ENCODE data around the gene BLMH. TPM values are rescaled to one million over a fixed set of nuclear protein-coding genes. Genes with fewer than 3 reads are reported as not detected.
A peak's percentile ranks its signal among the peaks of the same experiment; 100 is the strongest.

BLMH gene
- total RNA-seq, 2 donors from 2014 or later = 84.7 to 92.0 TPM

GRCh38 chr17:30238387-30239088 is 53.2 kb downstream of the BLMH start:
- Mint-ChIP-seq H3K36me3 (ENCODE audit: low read depth) (peaks cover 9% of the 10 kb centered on the region), H3K4me3 (peak overlapping the region; percentile 37), H3K27me3 (ENCODE audit: insufficient read depth) (peaks cover 68% of the 10 kb centered on the region), H3K4me1 (peaks cover 9% of the 10 kb centered on the region), H3K9me3 (peaks cover 17% of the 10 kb centered on the region), H3K27ac (no peak overlapping the region)
- TF ChIP-seq, protein P1, sequence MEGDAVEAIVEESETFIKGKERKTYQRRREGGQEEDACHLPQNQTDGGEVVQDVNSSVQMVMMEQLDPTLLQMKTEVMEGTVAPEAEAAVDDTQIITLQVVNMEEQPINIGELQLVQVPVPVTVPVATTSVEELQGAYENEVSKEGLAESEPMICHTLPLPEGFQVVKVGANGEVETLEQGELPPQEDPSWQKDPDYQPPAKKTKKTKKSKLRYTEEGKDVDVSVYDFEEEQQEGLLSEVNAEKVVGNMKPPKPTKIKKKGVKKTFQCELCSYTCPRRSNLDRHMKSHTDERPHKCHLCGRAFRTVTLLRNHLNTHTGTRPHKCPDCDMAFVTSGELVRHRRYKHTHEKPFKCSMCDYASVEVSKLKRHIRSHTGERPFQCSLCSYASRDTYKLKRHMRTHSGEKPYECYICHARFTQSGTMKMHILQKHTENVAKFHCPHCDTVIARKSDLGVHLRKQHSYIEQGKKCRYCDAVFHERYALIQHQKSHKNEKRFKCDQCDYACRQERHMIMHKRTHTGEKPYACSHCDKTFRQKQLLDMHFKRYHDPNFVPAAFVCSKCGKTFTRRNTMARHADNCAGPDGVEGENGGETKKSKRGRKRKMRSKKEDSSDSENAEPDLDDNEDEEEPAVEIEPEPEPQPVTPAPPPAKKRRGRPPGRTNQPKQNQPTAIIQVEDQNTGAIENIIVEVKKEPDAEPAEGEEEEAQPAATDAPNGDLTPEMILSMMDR (conservative IDR thresholded peaks at IDR 0.05) = no peak
- no peaks in the 10 kb centered on the region for H3K4me1 ChIP-seq (ENCODE audit: control insufficient read depth, insufficient read depth, low read length)
- no peak overlapping the region for H3K27ac ChIP-seq (ENCODE audit: low read depth, low read length)
- WGBS, 2 experiments (ENCODE audit: insufficient coverage in 1 of 2, insufficient read length in 1 of 2) = 27 to 30% methylated on average over 10 to 27 of the region's 27 CpGs
- H3K27me3 ChIP-seq (ENCODE audit: control insufficient read depth, insufficient read depth, low read length, poor library complexity, severe bottlenecking) = peaks cover 62% of the 10 kb centered on the region
- no peak overlapping the region for H3K4me3 ChIP-seq (ENCODE audit: low read length)
- peak; percentile 87 for DNase-seq
- H3K9ac ChIP-seq (ENCODE audit: extremely low read depth, low read length, poor library complexity, severe bottlenecking) = no peak overlapping the region
- H3K9me3 ChIP-seq (ENCODE audit: control insufficient read depth, low read length) = peaks cover 8% of the 10 kb centered on the region
- no peaks in the 10 kb centered on the region for H3K36me3 ChIP-seq (ENCODE audit: control insufficient read depth, insufficient read depth, low read length)

GRCh38 chr17:30238003-30238344 is 53.8 kb downstream of the BLMH start:
- H3K27me3 ChIP-seq (ENCODE audit: control insufficient read depth, insufficient read depth, low read length, poor library complexity, severe bottlenecking) = peaks cover 68% of the 10 kb centered on the region
- H3K4me1 ChIP-seq (ENCODE audit: control insufficient read depth, insufficient read depth, low read length) = no peaks in the 10 kb centered on the region
- Mint-ChIP-seq H3K9me3 (peaks cover 17% of the 10 kb centered on the region), H3K4me3 (peak overlapping the region; percentile 37), H3K27ac (no peak overlapping the region), H3K27me3 (ENCODE audit: insufficient read depth) (peaks cover 74% of the 10 kb centered on the region), H3K36me3 (ENCODE audit: low read depth) (peaks cover 9% of the 10 kb centered on the region), H3K4me1 (peaks cover 11% of the 10 kb centered on the region)
- no peak overlapping the region for H3K4me3 ChIP-seq (ENCODE audit: low read length)
- H3K9ac ChIP-seq (ENCODE audit: extremely low read depth, low read length, poor library complexity, severe bottlenecking) = no peak overlapping the region
- TF ChIP-seq, protein P1 (conservative IDR thresholded peaks at IDR 0.05) = no peak
- H3K9me3 ChIP-seq (ENCODE audit: control insufficient read depth, low read length) = peaks cover 8% of the 10 kb centered on the region
- H3K36me3 ChIP-seq (ENCODE audit: control insufficient read depth, insufficient read depth, low read length) = no peaks in the 10 kb centered on the region
- 28 to 57% methylated on average over 2 to 7 of the region's 7 CpGs for WGBS, 2 experiments (ENCODE audit: insufficient coverage in 1 of 2, insufficient read length in 1 of 2)
- no peak for DNase-seq
- H3K27ac ChIP-seq (ENCODE audit: low read depth, low read length) = no peak overlapping the region

- Mint-ChIP-seq H3K27me3 (ENCODE audit: insufficient read depth) (peaks cover 78% of the 10 kb centered on the region), H3K9me3 (peaks cover 17% of the 10 kb centered on the region), H3K27ac (no peak overlapping the region), H3K36me3 (ENCODE audit: low read depth) (peaks cover 9% of the 10 kb centered on the region), H3K4me3 (no peak overlapping the region), H3K4me1 (peaks cover 16% of the 10 kb centered on the region)
- H3K4me3 ChIP-seq (ENCODE audit: low read length) = no peak overlapping the region
- H3K4me1 ChIP-seq (ENCODE audit: control insufficient read depth, insufficient read depth, low read length) = no peaks in the 10 kb centered on the region
- H3K9me3 ChIP-seq (ENCODE audit: control insufficient read depth, low read length) = peaks cover 8% of the 10 kb centered on the region
- TF ChIP-seq, protein P1 (conservative IDR thresholded peaks at IDR 0.05) = no peak
- no peaks in the 10 kb centered on the region for H3K36me3 ChIP-seq (ENCODE audit: control insufficient read depth, insufficient read depth, low read length)
- WGBS, 2 experiments (ENCODE audit: insufficient coverage in 1 of 2, insufficient read length in 1 of 2) = 42 to 48% methylated on average over 14 to 21 of the region's 21 CpGs
- peaks cover 70% of the 10 kb centered on the region for H3K27me3 ChIP-seq (ENCODE audit: control insufficient read depth, insufficient read depth, low read length, poor library complexity, severe bottlenecking)
- H3K27ac ChIP-seq (ENCODE audit: low read depth, low read length) = no peak overlapping the region
- peak; percentile 66 for DNase-seq
- no peak overlapping the region for H3K9ac ChIP-seq (ENCODE audit: extremely low read depth, low read length, poor library complexity, severe bottlenecking)
Measured at GRCh38 chr17:30237296-30238002, 54.3 kb downstream of the BLMH start.

Measured in endodermal cell (in vitro differentiated cells).